ENCODE data around the gene FBRSL1. TPM values are rescaled to one million over a fixed set of nuclear protein-coding genes. Genes with fewer than 3 reads are reported as not detected.
A peak's percentile ranks its signal among the peaks of the same experiment; 100 is the strongest.

FBRSL1 gene
- total RNA-seq, 1 donor from 2014 or later = 96.1 TPM

- H3K36me3 Mint-ChIP-seq (ENCODE audit: low read depth) = peaks cover 4% of the 10 kb centered on the region
- intact Hi-C loops (cut with micrococcal nuclease) = loop anchor here (1.0 kb wide), 2 partner anchors 11 to 43 kb away; no protein-coding TSS in a partner anchor
- H3K27me3 Mint-ChIP-seq = no peaks in the 10 kb centered on the region
- peak overlapping the region; percentile 89 for H3K4me3 Mint-ChIP-seq
- H3K27ac Mint-ChIP-seq = peak overlapping the region; percentile 95
- DNase-seq = peak; percentile 85
- no peaks in the 10 kb centered on the region for H3K9me3 Mint-ChIP-seq
- peaks cover 43% of the 10 kb centered on the region for H3K4me1 Mint-ChIP-seq
Observed at GRCh38 chr12:132488127-132489077, 1.5 kb upstream of the FBRSL1 start.

GRCh38 chr12:132489078-132489601, 811 bp upstream of the FBRSL1 start:
- intact Hi-C loops (cut with micrococcal nuclease) = loop anchor here (1.0 kb wide), 2 partner anchors 12 to 44 kb away; no protein-coding TSS in a partner anchor
- no peaks in the 10 kb centered on the region for H3K9me3 Mint-ChIP-seq
- H3K4me3 Mint-ChIP-seq = peak overlapping the region; percentile 89
- H3K27me3 Mint-ChIP-seq = no peaks in the 10 kb centered on the region
- peak; percentile 90 for DNase-seq
- peaks cover 4% of the 10 kb centered on the region for H3K36me3 Mint-ChIP-seq (ENCODE audit: low read depth)
- H3K4me1 Mint-ChIP-seq = peaks cover 45% of the 10 kb centered on the region
- H3K27ac Mint-ChIP-seq = peak overlapping the region; percentile 95

- peak overlapping the region; percentile 76 for H3K4me3 Mint-ChIP-seq
- no peaks in the 10 kb centered on the region for H3K27me3 Mint-ChIP-seq
- H3K36me3 Mint-ChIP-seq (ENCODE audit: low read depth) = peaks cover 4% of the 10 kb centered on the region
- DNase-seq = peak; percentile 75
- intact Hi-C loops (cut with micrococcal nuclease) = loop anchor here (2.0 kb wide), 1 partner anchor 70 kb away; no protein-coding TSS in a partner anchor
- no peaks in the 10 kb centered on the region for H3K9me3 Mint-ChIP-seq
- peaks cover 45% of the 10 kb centered on the region for H3K4me1 Mint-ChIP-seq
- H3K27ac Mint-ChIP-seq = peak overlapping the region; percentile 76
Observed at GRCh38 chr12:132490422-132491137, 629 bp downstream of the FBRSL1 start.

GRCh38 chr12:132491138-132491663, 1.2 kb downstream of the FBRSL1 start:
- peak overlapping the region; percentile 76 for H3K27ac Mint-ChIP-seq
- no peaks in the 10 kb centered on the region for H3K9me3 Mint-ChIP-seq
- DNase-seq = no peak
- no peaks in the 10 kb centered on the region for H3K27me3 Mint-ChIP-seq
- H3K4me3 Mint-ChIP-seq = peak overlapping the region; percentile 76
- intact Hi-C loops (cut with micrococcal nuclease) = loop anchor here (2.0 kb wide), 1 partner anchor 70 kb away; no protein-coding TSS in a partner anchor
- H3K36me3 Mint-ChIP-seq (ENCODE audit: low read depth) = peaks cover 4% of the 10 kb centered on the region
- H3K4me1 Mint-ChIP-seq = peaks cover 44% of the 10 kb centered on the region

GRCh38 chr12:132491761-132492378, 1.9 kb downstream of the FBRSL1 start:
- no peak for DNase-seq
- H3K4me1 Mint-ChIP-seq = peaks cover 42% of the 10 kb centered on the region
- peak overlapping the region; percentile 76 for H3K4me3 Mint-ChIP-seq
- peaks cover 4% of the 10 kb centered on the region for H3K36me3 Mint-ChIP-seq (ENCODE audit: low read depth)
- intact Hi-C loops (cut with micrococcal nuclease) = loop anchor here (2.0 kb wide), 1 partner anchor 69 kb away; no protein-coding TSS in a partner anchor
- H3K9me3 Mint-ChIP-seq = no peaks in the 10 kb centered on the region
- H3K27ac Mint-ChIP-seq = peak overlapping the region; percentile 13
- no peaks in the 10 kb centered on the region for H3K27me3 Mint-ChIP-seq

GRCh38 chr12:132492522-132492921, 2.6 kb downstream of the FBRSL1 start:
- Mint-ChIP-seq H3K27me3 (no peaks in the 10 kb centered on the region), H3K4me3 (peak overlapping the region; percentile 76), H3K36me3 (ENCODE audit: low read depth) (peaks cover 4% of the 10 kb centered on the region), H3K9me3 (no peaks in the 10 kb centered on the region), H3K27ac (peak overlapping the region; percentile 13), H3K4me1 (peaks cover 38% of the 10 kb centered on the region)
- DNase-seq = no peak
- intact Hi-C loops (cut with micrococcal nuclease) = no loop called here

- peak overlapping the region; percentile 76 for H3K4me3 Mint-ChIP-seq
- H3K9me3 Mint-ChIP-seq = no peaks in the 10 kb centered on the region
- H3K27ac Mint-ChIP-seq = peak overlapping the region; percentile 4
- H3K27me3 Mint-ChIP-seq = no peaks in the 10 kb centered on the region
- H3K36me3 Mint-ChIP-seq (ENCODE audit: low read depth) = peaks cover 4% of the 10 kb centered on the region
- intact Hi-C loops (cut with micrococcal nuclease) = no loop called here
- no peak for DNase-seq
- H3K4me1 Mint-ChIP-seq = peaks cover 34% of the 10 kb centered on the region
Observed at GRCh38 chr12:132492951-132493350, 3.0 kb downstream of the FBRSL1 start.

GRCh38 chr12:132493482-132494178, 3.7 kb downstream of the FBRSL1 start:
- no peaks in the 10 kb centered on the region for H3K27me3 Mint-ChIP-seq
- no peak for DNase-seq
- peaks cover 4% of the 10 kb centered on the region for H3K36me3 Mint-ChIP-seq (ENCODE audit: low read depth)
- peaks cover 29% of the 10 kb centered on the region for H3K4me1 Mint-ChIP-seq
- H3K27ac Mint-ChIP-seq = no peak overlapping the region
- intact Hi-C loops (cut with micrococcal nuclease) = no loop called here
- H3K4me3 Mint-ChIP-seq = no peak overlapping the region
- no peaks in the 10 kb centered on the region for H3K9me3 Mint-ChIP-seq

GRCh38 chr12:132494294-132495164, 4.6 kb downstream of the FBRSL1 start:
- H3K9me3 Mint-ChIP-seq = no peaks in the 10 kb centered on the region
- H3K4me3 Mint-ChIP-seq = no peak overlapping the region
- intact Hi-C loops (cut with micrococcal nuclease) = no loop called here
- H3K4me1 Mint-ChIP-seq = peaks cover 24% of the 10 kb centered on the region
- H3K27ac Mint-ChIP-seq = no peak overlapping the region
- no peak for DNase-seq
- H3K27me3 Mint-ChIP-seq = no peaks in the 10 kb centered on the region
- peaks cover 4% of the 10 kb centered on the region for H3K36me3 Mint-ChIP-seq (ENCODE audit: low read depth)

GRCh38 chr12:132495165-132495544, 5.2 kb downstream of the FBRSL1 start:
- intact Hi-C loops (cut with micrococcal nuclease) = no loop called here
- no peak overlapping the region for H3K27ac Mint-ChIP-seq
- H3K36me3 Mint-ChIP-seq (ENCODE audit: low read depth) = peaks cover 4% of the 10 kb centered on the region
- H3K27me3 Mint-ChIP-seq = no peaks in the 10 kb centered on the region
- DNase-seq = no peak
- H3K4me3 Mint-ChIP-seq = no peak overlapping the region
- peaks cover 24% of the 10 kb centered on the region for H3K4me1 Mint-ChIP-seq
- no peaks in the 10 kb centered on the region for H3K9me3 Mint-ChIP-seq

- Mint-ChIP-seq H3K27ac (no peak overlapping the region), H3K4me3 (no peak overlapping the region), H3K9me3 (no peaks in the 10 kb centered on the region), H3K27me3 (no peaks in the 10 kb centered on the region), H3K36me3 (ENCODE audit: low read depth) (peaks cover 4% of the 10 kb centered on the region), H3K4me1 (peaks cover 24% of the 10 kb centered on the region)
- no peak for DNase-seq
- intact Hi-C loops (cut with micrococcal nuclease) = no loop called here
Observed at GRCh38 chr12:132495629-132496357, 5.8 kb downstream of the FBRSL1 start.

- H3K4me3 Mint-ChIP-seq = no peak overlapping the region
- intact Hi-C loops (cut with micrococcal nuclease) = no loop called here
- no peak overlapping the region for H3K27ac Mint-ChIP-seq
- DNase-seq = no peak
- peaks cover 20% of the 10 kb centered on the region for H3K4me1 Mint-ChIP-seq
- no peaks in the 10 kb centered on the region for H3K27me3 Mint-ChIP-seq
- H3K9me3 Mint-ChIP-seq = no peaks in the 10 kb centered on the region
- H3K36me3 Mint-ChIP-seq (ENCODE audit: low read depth) = peaks cover 4% of the 10 kb centered on the region
Observed at GRCh38 chr12:132496358-132496669, 6.4 kb downstream of the FBRSL1 start.

Measured in activated CD4-positive, alpha-beta T cell treated with anti-CD3 and anti-CD28 coated beads, Interleukin-2, amount 10 ng/mL, durations not matched to agents 24 days and 14 days (primary cell).